HG02678 (cell line): Measurements from ENCODE around the gene MAGI2.

Source experiments
- ATAC-seq: cut with Tn5 transposase; IDR thresholded peaks from one replicate; pipeline ENCODE4 v1.9.1; 2021; ENCODE audit warnings: mild to moderate bottlenecking, moderate library complexity; ENCODE audit not compliant: unreplicated experiment

Gene MAGI2

DNA sequence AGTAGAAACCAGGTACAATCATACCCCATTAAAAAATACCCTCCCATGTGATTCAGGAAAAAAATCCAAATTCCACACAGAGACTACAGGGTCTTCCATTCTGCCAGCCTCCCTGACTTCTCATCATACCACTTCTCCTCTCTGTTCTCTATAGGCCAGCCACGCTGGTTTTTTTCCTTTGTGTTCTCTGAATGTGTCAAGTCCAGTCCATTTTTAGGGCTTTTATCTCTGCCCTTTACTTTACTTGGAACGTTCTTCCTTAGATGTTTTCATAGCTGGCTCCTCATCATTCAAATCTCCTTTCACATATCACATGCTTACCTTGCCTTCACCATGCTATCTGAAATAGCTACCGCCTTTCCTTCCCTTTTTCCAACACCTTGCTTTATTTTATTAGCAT lies 1057.3 kb downstream of the MAGI2 start:
- ATAC-seq: no peak

DNA sequence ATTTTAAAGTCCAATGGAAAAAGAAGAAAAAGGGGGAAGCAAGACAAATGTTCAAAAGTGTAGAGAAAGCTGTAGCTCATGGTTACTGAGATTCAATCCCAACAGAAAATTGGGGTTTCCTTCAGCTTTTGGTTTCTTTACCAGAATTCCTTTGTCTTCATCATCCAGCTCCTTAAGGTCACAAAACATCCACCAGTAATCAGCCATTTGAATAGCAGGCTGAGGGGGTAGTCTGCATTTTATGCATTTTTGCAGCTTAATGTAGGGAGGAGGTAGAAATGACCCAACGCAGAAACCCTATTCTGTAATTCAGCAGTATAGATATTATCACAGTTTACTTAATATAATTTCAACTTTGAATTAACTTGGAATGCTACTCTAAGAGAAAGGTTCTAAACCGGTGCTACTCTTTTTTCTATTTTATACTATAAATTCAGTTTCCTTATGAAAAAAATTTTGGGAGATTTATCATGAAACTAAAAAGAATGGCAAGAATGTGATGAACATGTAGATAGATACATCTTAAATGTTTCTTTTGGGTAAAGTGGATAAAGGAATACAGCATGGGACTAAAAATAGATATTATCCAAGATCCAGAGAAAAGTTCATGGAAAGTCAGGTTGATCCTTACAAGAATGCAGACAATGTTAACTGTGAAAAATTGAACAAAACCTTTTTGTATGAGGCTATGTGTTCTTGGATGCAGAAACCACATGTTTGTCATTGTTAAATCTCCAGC lies 1058.0 kb downstream of the MAGI2 start:
- no peak for ATAC-seq

DNA sequence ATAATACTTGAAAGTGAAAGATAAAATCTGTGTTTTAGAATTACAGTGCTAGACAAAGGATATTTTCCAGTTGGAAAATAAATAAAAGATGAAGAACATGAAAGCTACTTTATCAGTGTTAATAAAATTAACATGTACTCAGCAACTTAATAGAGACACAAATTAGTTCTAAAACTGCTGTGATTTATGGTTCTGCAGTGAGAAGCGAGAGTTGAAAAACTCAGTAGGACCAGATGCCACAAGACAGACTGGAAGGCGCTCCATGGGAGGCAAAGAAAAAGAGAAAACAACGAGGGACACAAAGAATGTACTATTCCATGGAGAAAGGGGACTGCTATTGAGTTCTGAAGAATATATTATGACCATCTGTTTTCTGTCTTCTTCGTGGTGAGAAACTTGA lies 1064.4 kb downstream of the MAGI2 start:
- no peak for ATAC-seq

DNA sequence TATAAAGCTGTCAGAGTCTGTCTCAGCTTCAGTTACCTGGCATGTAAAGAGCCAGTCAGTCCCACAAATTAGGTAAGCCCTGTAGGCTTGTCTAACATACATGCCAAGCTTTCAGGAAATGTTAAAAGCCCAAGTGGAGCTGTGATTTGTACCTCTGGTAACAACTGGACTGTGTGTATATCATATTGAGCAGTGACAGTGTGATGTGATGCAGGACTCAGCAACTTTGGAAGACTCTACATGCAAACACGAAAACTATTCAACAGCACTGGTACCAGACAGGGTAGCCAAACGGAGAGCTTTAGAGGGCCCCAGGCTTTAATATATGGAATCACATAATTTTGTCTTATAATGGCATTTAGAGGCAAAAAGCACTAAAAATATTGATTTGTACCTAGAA lies 1066.9 kb downstream of the MAGI2 start:
- no peak for ATAC-seq

DNA sequence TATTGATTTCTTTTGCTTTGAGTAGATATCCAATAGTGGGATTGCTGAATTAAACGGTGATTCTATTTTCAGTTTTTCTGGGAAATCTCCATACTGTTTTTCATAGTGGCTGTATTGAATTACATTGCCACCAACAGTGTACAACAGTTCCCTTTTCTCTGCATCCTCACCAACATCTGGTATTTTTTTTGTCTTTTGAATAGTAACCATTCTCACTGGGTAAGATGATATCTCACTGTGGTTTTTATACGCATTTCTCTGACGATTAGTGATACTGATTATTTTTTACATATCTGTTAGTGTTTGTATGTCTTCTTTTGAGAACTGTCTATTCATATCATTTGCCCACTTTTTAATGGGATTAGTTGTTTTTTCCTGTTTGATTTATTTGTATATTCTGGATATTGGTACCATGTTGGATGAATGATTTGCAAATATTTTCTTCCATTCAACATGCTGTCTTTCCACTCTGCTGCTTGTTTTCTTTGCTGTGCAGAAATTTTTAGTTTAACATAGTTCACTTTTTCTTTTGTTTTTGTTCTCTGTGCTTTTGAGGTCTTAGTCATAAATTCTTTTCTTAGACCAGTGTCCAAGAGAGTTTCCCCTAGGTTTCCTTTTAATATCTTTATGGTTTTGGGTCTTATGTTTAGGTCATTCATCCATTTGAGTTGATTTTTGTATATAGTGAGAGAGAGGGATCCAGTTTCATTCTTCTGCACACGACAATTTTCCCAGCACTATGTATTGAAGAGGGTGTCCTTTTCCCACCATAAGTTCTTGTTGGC lies 1070.2 kb downstream of the MAGI2 start:
- ATAC-seq: no peak

DNA sequence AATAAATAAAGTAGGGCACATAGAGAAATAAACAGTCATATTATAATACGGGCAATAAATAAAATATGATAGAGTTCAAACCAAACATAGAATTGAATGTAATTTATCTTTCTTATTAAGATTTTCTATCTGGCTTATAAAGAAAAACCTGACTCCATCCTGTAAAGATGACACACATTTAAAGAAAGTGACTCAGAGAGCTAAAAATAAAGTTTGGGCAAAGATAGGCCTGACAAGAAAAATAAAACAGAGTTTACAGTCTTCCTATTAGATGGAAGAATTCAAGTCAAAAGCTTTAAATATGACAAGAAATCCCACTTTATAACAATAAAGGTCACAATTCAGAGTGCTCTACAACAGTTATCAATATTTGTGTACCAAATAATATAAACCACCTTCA lies 1074.3 kb downstream of the MAGI2 start:
- ATAC-seq: no peak

GRCh38 chr7:78377532-78377931 lies 1075.9 kb downstream of the MAGI2 start:
- ATAC-seq: no peak

DNA sequence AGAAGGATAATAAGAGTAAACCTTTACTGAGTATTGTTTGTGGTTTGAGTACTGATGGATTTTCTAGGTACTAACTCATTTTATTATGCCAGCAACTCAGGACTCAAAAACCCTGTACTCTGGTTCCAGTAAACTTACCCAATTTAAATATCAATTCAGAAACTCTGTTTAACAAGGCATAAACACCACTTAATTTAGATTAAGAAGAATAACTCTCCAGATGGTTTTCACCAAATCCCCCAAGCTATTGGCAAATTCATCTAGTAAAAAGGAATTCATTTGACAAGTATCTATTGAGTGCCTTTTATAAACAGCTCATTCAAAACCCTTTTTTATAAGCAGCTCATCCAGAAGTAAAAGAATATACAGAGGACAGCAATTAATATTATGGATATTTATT lies 1082.5 kb downstream of the MAGI2 start:
- no peak for ATAC-seq

DNA sequence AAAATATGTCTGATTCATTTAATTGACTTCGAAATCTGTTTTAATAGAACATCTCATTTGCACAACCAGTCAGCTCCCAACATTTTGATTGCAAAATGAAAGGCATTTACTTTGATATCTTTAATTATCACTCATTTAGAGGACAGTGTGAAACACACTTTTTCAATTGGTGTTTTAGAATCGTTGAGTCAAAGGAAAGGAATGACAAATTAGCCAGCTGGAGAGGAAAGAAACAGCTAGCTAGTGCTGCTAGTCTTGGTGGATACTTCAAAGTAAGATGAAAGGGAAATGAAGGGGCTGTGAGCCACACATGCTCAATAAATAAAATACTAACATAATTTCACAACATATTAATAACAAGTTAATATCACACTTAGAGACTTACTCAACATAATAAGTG lies 1084.7 kb downstream of the MAGI2 start:
- no peak for ATAC-seq

DNA sequence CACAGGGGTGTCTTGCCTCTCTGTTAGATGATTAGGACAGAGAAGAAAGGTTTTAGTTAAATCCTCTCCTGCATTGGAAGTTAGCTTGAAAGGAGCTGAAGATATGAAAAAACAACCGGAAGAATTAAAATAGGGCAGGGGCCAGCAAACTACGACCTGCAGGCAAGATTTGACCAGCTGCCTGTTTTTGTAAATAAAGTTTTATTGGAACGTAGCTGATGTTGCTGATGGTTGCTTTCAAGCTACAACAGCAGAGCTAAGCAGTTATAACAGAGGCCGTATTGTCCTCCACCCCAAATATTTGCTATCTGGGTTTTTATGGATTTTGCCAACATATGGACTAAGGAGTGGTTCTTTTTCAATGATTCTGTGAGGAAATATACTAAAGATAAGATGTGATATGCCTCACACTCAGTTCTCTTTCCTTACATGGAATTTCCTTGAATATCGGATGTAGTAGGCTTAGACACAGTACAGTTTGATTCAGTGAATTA lies 1086.1 kb downstream of the MAGI2 start:
- no peak for ATAC-seq

DNA sequence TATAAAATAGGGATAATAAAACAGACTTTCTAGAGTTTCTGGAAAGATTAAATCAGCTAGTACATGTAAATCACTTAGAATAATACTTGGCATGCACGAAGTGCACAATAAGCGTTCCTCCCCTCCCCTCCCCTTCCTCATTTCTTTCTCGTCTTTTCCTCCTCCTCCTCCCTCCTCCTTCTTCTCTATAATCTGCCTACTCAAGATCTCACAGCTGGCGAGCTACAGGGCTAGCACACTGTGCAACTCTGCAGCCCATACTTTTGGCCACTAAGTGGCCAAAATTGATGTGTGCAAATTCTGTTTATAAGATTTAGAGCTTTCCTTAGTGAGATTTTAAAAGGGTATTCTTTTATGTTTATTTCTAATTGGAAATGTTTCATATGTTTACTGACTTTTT lies 1089.6 kb downstream of the MAGI2 start:
- ATAC-seq: no peak

DNA sequence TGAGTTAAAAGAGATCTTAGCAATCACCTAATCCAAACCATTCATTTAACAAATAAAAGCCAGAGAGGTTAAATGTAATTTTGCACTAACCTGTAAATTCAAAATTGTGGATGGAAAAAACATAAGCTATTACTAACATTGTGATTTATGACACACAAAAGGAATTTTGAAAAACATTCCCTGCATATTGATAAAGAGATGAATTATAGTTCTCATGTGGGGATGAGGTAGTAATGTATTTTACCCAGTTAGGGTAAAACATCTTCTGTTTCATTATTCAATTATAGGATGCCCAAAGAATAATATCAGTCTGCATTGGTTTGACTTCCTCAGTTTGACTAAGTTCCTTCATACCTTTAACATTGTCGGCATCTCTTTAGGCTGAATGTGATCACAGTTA lies 1093.6 kb downstream of the MAGI2 start:
- no peak for ATAC-seq

- no peak for ATAC-seq
These were observed 1095.8 kb downstream of the MAGI2 start for GRCh38 chr7:78357709-78358108.

- ATAC-seq: no peak
These were observed 1097.6 kb downstream of the MAGI2 start for GRCh38 chr7:78355834-78356233.

- ATAC-seq: no peak
These were observed 1102.5 kb downstream of the MAGI2 start for GRCh38 chr7:78350926-78351325.

- ATAC-seq: no peak
These were observed 1103.1 kb downstream of the MAGI2 start for GRCh38 chr7:78350391-78350790.

- no peak for ATAC-seq
These were observed 1106.6 kb downstream of the MAGI2 start for GRCh38 chr7:78346827-78347226.

- ATAC-seq: no peak
These were observed 1107.5 kb downstream of the MAGI2 start for GRCh38 chr7:78345979-78346378.

DNA sequence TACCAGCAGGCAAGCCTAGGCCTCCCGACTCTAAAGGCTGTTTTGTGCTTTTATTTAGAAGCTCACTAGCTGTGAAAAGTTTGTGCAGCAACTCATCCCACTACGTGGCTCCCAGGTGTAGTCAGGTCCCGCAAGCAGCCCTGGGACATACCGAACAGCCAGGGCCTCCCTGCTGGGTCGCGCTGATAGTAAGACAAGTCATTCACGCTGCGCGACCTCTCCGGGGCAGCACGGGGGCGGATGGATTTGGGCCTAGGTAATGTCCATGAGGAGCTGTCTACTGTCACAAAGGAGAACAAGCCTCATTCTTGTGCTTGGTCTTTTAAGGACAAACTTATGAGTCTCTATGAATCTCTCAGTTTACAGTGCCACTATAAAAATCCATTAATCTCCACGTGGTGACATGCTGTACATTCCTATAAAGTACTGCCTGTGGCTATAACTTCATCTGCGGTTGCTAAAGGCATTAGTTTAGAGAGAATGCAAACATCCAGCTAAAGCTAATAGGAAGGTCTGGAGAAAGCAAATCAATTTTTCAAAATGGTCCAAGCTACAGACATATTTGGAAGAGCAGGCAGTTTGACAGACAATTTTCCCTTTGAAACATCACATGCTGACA lies 1108.1 kb downstream of the MAGI2 start:
- no peak for ATAC-seq

GRCh38 chr7:78334426-78334825 lies 1119.0 kb downstream of the MAGI2 start:
- ATAC-seq: no peak

GRCh38 chr7:78333530-78334425 lies 1119.7 kb downstream of the MAGI2 start:
- ATAC-seq: no peak
